HepG2 (cell line): ENCODE measurements around the gene SEC16A. TPM values are rescaled to one million over a fixed set of nuclear protein-coding genes. Genes with fewer than 3 reads are reported as not detected.

ENCODE experiments used
- CENPT ChIP-seq: sonication (generic); formaldehyde crosslinking; IDR thresholded peaks from 2 replicates; pipeline ENCODE4 v1.8.0; 2022; ENCODE audit warnings: low read depth, mild to moderate bottlenecking, moderate library complexity, missing genetic modification reagents
- ERF ChIP-seq: IDR thresholded peaks from 2 replicates; pipeline ENCODE4 v1.6.1; 2018; ENCODE audit warnings: missing biosample characterization, missing genetic modification reagents
- KLF15 ChIP-seq: sonication (generic); formaldehyde crosslinking; IDR thresholded peaks from 2 replicates; pipeline ENCODE4 v1.8.1; 2023; ENCODE audit warnings: borderline replicate concordance, mild to moderate bottlenecking, inconsistent platforms, missing genetic modification reagents, mixed read lengths
- POLR2A ChIP-seq, 2 experiments: IDR thresholded peaks; 2 replicates each; pipeline ENCODE4 v1.6.1; 2011; ENCODE audit warnings: low read depth in 2 of 2, low read length in 2 of 2, mild to moderate bottlenecking in 1 of 2, moderate library complexity in 1 of 2; ENCODE audit not compliant: insufficient read depth in 1 of 2
- SNAPC2 ChIP-seq: sonication (generic); formaldehyde crosslinking; IDR thresholded peaks from 2 replicates; pipeline ENCODE4 v1.8.1; 2022; ENCODE audit warnings: mild to moderate bottlenecking, missing genetic modification reagents
- SP2 ChIP-seq: sonication (generic); formaldehyde crosslinking; IDR thresholded peaks from 2 replicates; pipeline ENCODE4 v1.5.1; 2020; ENCODE audit warnings: mild to moderate bottlenecking, missing genetic modification reagents
- THAP11 ChIP-seq: IDR thresholded peaks from 2 replicates; pipeline ENCODE4 v1.6.1; 2016; ENCODE audit warnings: missing biosample characterization, missing genetic modification reagents
- TOE1 ChIP-seq: sonication (generic); formaldehyde crosslinking; IDR thresholded peaks from 2 replicates; pipeline ENCODE4 v1.4.0; 2020; ENCODE audit warnings: mild to moderate bottlenecking, missing genetic modification reagents
- ZFYVE20 ChIP-seq: sonication (generic); formaldehyde crosslinking; IDR thresholded peaks from 2 replicates; pipeline ENCODE4 v1.8.0; 2023; ENCODE audit warnings: low read depth, mild to moderate bottlenecking, moderate library complexity, missing genetic modification reagents, borderline replicate concordance
- ZMYM4 ChIP-seq: sonication (generic); formaldehyde crosslinking; IDR thresholded peaks from 2 replicates; pipeline ENCODE4 v1.8.1; 2023; ENCODE audit warnings: mild to moderate bottlenecking, missing genetic modification reagents
- ZNF17 ChIP-seq: sonication (generic); formaldehyde crosslinking; IDR thresholded peaks from 2 replicates; pipeline ENCODE4 v1.5.0; 2020; ENCODE audit warnings: mild to moderate bottlenecking, missing genetic modification reagents
- polyA plus RNA-seq, 8 experiments: library from polyadenylated mRNA; depleted of rRNA in 3 of 8; stranded (reverse) in 7 of 8; unstranded in 1 of 8; fragments of >200 nt; fragmentation: Illumina TruSeq in 4 of 8; extraction: Trizol in 4 of 8; gene quantifications; 2 replicates each; pipeline versions ENCODE4 v1.2.1 to v1.2.3, GENCODE V29; 2011 to 2016; ENCODE audit warnings: low read depth in 4 of 8, missing spikeins in 1 of 8, mixed read lengths in 1 of 8; ENCODE audit not compliant: insufficient read depth in 1 of 8
- total RNA-seq, 5 experiments: library from RNA; depleted of rRNA; stranded (reverse); fragments of >200 nt; fragmentation: Illumina TruSeq; extraction: Trizol; gene quantifications; 2 replicates each; pipeline ENCODE4 v1.2.3, GENCODE V29; 2016; ENCODE audit warnings: low read depth in 1 of 5
- TF ChIP-seq, protein P1 (sequence below): fragments of 450-650 bp; IDR thresholded peaks from 2 replicates; pipeline ENCODE4 v1.6.1; 2016
- TF ChIP-seq, protein P2 (sequence below), 2 experiments: sonication (generic) in 1 of 2; formaldehyde crosslinking in 1 of 2; IDR thresholded peaks; 2 replicates each; pipeline versions ENCODE4 v1.4.0 to v1.6.1; 2016 to 2020; ENCODE audit warnings: borderline replicate concordance in 1 of 2, low read depth in 1 of 2, mild to moderate bottlenecking in 1 of 2, missing genetic modification reagents in 1 of 2
- TF ChIP-seq, protein P3 (sequence below): IDR thresholded peaks from 2 replicates; pipeline ENCODE4 v1.6.1; 2018; ENCODE audit warnings: missing genetic modification reagents, mild to moderate bottlenecking, missing compliant biosample characterization
- TF ChIP-seq, protein P4 (sequence below): sonication (generic); formaldehyde crosslinking; IDR thresholded peaks from 2 replicates; pipeline ENCODE4 v1.4.0; 2020; ENCODE audit warnings: missing genetic modification reagents
- TF ChIP-seq, protein P5 (sequence below), 2 experiments: fragments of 450-650 bp in 1 of 2; sonication (generic) in 1 of 2; formaldehyde crosslinking; IDR thresholded peaks; 2 replicates each; pipeline versions ENCODE4 v1.5.0 to v1.8.0; 2020 to 2022; ENCODE audit warnings: mild to moderate bottlenecking in 1 of 2, missing genetic modification reagents in 1 of 2

Gene SEC16A
- total and polyA plus RNA-seq, 2 of the 13 experiments (the other 11 are each of a cell fraction or from before 2014, with no cell fraction given) = 15.9 to 18.9 TPM

DNA sequence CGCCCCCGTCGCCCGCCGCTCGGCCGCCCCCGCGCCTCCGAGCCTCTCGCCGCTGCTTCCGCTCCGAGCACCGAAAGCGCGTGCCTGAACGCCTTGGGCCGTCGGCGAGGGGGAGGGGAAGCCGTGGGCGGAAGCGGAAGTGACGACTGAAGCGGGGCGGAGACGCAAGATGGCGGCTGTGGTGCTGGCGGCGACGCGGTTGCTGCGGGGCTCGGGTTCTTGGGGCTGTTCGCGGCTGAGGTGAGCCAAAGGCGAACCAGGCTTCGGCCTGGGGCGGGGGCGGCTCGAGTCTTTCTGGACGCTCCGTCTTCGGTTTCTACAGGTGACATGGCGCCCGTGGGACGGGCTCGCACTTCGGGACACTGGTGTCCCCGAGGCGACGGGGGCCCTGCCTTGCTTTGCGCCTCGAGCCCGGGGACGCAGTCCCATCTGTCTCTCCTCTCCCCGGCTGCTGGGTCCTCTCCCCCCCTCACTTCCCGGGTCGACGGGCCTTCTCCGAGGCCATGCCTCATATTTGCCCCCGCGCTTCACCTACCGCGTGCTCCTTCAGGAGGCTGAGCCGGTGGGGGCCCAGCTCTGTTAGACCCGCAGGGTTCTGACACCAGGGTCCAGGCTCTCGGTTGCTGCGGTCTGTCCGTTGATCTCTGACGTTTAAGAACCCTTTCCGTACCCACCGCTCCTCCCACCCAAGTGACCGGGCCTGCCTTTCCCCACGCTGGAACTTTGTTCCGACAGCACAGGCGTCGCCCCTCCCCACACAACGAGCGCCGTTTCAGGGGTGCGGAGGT lies 72.1 kb downstream of the SEC16A start, which contains the start of the genes ENTR1 and PMPCA (continued):
- TF ChIP-seq, protein P1, sequence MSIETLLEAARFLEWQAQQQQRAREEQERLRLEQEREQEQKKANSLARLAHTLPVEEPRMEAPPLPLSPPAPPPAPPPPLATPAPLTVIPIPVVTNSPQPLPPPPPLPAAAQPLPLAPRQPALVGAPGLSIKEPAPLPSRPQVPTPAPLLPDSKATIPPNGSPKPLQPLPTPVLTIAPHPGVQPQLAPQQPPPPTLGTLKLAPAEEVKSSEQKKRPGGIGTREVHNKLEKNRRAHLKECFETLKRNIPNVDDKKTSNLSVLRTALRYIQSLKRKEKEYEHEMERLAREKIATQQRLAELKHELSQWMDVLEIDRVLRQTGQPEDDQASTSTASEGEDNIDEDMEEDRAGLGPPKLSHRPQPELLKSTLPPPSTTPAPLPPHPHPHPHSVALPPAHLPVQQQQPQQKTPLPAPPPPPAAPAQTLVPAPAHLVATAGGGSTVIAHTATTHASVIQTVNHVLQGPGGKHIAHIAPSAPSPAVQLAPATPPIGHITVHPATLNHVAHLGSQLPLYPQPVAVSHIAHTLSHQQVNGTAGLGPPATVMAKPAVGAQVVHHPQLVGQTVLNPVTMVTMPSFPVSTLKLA = no peak
- TF ChIP-seq TOE1 (CRISPR knock-in tag) (0 out of 2 replicates have a peak, but pooled peaks have one; percentile 27), ERF (CRISPR knock-in tag) (peak; percentile 81; the same call in 1 of the 2 replicates), POLR2A (IDR thresholded peaks at IDR 0.05; ENCODE audit: insufficient read depth in 1 of 2, low read depth in 2 of 2, low read length in 2 of 2) (peak; percentile 86 to 98), ZFYVE20 (peak; percentile 68; the same call in 1 of the 2 replicates), SP2 (peak; percentile 73), CENPT (0 out of 2 replicates have a peak, but pooled peaks have one; percentile 11), ZMYM4 (CRISPR knock-in tag) (peak; percentile 14; the same call in 1 of the 2 replicates), ZNF17 (CRISPR knock-in tag) (no peak), SNAPC2 (CRISPR knock-in tag) (peak; percentile 39), THAP11 (CRISPR knock-in tag) (peak; percentile 90), KLF15 (CRISPR knock-in tag) (no peak)
- TF ChIP-seq, protein P2, sequence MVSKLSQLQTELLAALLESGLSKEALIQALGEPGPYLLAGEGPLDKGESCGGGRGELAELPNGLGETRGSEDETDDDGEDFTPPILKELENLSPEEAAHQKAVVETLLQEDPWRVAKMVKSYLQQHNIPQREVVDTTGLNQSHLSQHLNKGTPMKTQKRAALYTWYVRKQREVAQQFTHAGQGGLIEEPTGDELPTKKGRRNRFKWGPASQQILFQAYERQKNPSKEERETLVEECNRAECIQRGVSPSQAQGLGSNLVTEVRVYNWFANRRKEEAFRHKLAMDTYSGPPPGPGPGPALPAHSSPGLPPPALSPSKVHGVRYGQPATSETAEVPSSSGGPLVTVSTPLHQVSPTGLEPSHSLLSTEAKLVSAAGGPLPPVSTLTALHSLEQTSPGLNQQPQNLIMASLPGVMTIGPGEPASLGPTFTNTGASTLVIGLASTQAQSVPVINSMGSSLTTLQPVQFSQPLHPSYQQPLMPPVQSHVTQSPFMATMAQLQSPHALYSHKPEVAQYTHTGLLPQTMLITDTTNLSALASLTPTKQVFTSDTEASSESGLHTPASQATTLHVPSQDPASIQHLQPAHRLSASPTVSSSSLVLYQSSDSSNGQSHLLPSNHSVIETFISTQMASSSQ (IDR thresholded peaks at IDR 0.05; ENCODE audit: low read depth) = no peak; the same call in 1 of the 2 replicates
- TF ChIP-seq, protein P2 (CRISPR knock-in tag; IDR thresholded peaks at IDR 0.05; ENCODE audit: borderline replicate concordance) = 0 out of 2 replicates have a peak, but pooled peaks have one; percentile 6
- TF ChIP-seq, protein P3, sequence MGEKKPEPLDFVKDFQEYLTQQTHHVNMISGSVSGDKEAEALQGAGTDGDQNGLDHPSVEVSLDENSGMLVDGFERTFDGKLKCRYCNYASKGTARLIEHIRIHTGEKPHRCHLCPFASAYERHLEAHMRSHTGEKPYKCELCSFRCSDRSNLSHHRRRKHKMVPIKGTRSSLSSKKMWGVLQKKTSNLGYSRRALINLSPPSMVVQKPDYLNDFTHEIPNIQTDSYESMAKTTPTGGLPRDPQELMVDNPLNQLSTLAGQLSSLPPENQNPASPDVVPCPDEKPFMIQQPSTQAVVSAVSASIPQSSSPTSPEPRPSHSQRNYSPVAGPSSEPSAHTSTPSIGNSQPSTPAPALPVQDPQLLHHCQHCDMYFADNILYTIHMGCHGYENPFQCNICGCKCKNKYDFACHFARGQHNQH (CRISPR knock-in tag) = peak; percentile 54; the same call in 1 of the 2 replicates
- TF ChIP-seq, protein P4, sequence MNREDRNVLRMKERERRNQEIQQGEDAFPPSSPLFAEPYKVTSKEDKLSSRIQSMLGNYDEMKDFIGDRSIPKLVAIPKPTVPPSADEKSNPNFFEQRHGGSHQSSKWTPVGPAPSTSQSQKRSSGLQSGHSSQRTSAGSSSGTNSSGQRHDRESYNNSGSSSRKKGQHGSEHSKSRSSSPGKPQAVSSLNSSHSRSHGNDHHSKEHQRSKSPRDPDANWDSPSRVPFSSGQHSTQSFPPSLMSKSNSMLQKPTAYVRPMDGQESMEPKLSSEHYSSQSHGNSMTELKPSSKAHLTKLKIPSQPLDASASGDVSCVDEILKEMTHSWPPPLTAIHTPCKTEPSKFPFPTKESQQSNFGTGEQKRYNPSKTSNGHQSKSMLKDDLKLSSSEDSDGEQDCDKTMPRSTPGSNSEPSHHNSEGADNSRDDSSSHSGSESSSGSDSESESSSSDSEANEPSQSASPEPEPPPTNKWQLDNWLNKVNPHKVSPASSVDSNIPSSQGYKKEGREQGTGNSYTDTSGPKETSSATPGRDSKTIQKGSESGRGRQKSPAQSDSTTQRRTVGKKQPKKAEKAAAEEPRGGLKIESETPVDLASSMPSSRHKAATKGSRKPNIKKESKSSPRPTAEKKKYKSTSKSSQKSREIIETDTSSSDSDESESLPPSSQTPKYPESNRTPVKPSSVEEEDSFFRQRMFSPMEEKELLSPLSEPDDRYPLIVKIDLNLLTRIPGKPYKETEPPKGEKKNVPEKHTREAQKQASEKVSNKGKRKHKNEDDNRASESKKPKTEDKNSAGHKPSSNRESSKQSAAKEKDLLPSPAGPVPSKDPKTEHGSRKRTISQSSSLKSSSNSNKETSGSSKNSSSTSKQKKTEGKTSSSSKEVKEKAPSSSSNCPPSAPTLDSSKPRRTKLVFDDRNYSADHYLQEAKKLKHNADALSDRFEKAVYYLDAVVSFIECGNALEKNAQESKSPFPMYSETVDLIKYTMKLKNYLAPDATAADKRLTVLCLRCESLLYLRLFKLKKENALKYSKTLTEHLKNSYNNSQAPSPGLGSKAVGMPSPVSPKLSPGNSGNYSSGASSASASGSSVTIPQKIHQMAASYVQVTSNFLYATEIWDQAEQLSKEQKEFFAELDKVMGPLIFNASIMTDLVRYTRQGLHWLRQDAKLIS = no peak
- TF ChIP-seq, protein P5, sequence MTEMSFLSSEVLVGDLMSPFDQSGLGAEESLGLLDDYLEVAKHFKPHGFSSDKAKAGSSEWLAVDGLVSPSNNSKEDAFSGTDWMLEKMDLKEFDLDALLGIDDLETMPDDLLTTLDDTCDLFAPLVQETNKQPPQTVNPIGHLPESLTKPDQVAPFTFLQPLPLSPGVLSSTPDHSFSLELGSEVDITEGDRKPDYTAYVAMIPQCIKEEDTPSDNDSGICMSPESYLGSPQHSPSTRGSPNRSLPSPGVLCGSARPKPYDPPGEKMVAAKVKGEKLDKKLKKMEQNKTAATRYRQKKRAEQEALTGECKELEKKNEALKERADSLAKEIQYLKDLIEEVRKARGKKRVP (CRISPR knock-in tag; IDR thresholded peaks at IDR 0.05) = peak in 1 of 2 experiments; percentile 54; a peak in 1 of 4 replicates
